GM19099 (cell line): Measurements from ENCODE around the gene ATRN.

Source experiments
- POLR2A ChIP-seq: IDR thresholded peaks from 3 replicates; pipeline ENCODE4 v1.6.1; 2011; ENCODE audit warnings: low read depth; ENCODE audit not compliant: insufficient read length; ENCODE audit errors: extremely low read depth

ATRN gene

DNA sequence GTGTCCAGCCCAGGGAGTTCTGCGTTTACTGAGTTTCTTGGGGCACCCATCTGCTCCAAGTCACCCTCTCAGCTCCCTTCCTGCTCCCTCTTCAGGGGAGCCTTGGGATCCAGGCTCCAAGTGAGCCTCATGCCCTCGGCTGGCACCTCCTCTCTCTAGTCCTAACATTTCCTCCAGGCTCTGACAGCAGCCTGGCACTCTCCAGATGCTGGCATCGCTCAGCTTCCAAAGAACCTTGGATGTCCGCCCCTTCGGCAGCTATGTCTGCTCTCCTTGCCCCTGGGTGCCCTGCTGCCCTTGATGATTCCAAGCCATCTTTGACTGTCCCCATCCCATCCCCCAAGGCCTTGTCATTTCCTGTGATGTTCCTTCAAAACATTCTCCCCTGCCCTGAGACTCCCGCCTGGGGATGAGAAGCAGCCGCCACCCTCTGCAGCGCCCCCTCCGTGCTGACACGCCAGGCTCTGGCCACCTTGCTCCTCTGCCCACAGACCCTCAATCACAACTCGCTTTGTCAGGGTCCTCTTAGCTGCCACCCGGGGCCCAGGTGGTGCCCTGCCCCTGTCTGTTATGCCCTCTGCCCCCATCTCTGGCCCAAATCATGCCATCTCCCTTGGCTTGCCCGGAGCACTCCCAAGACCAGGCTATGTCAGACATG, 199.0 kb downstream of the ATRN start:
- TF ChIP-seq POLR2A = no peak

DNA sequence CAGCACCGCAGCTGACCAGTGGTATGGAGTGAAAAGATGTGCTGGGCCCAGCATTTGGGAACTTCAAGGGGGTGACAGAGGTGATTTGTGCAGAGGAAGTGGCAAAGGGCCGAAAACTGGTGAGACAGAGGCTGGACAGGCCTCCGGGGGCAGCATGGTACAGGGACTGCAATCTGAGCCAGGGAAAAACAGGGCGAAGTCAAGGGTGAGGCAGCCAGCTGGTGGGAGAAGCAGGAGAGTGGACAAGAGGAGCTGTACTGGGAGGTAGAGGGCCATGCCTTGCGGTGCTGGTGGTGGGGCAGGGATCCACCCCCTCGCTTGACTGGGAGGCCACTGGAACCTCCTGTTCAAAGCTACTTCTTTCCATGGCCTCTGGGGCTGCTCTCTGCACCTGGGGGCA, 199.7 kb downstream of the ATRN start:
- no peak for TF ChIP-seq POLR2A

DNA sequence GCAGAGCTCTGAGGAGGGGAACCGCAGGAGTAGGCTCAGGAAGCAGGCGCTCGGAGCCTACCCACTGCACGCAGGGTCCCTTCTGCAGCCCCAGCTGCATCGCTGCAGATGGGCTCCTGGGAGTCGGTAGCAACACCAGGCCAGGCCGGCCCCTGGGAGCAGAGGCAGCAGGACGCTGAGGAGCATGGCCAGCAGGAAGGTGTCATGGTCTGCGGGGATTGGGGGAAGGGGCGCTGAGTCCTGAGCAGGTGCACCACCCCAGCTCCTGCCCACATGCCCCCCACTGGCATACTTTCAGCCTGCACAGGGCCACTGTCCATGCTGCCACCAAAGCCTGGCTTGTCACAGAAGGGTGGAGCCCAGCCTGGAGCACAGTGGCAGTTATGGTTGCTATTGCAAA, 200.1 kb downstream of the ATRN start:
- no peak for TF ChIP-seq POLR2A

DNA sequence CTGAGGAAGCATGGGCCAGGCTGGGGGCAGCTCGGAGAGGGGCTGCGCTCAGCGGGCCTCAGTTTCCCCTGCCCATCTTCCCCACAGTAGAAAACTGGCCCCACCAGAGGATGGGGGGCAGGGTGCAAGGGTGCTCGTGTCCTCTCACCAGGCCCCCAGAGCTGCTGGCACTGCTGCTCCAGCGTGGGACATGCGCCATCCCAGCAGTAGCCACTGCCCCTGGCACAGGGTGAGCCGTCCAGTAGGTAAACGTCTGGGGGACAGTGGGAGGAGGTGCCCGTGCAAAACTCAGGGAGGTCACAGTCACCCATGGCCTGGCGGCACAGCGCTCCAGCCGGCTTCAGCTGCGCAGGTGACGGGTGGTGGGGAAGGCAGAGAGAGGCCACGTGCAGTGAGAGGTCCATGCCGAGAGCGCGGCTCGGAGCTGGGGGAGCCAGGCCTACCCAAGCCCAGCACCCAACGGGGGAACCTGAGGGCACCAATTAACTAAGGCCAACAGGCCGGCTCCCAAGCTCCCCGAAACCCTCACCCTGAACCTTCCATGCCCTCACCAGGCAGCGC, 201.2 kb downstream of the ATRN start:
- no peak for TF ChIP-seq POLR2A

DNA sequence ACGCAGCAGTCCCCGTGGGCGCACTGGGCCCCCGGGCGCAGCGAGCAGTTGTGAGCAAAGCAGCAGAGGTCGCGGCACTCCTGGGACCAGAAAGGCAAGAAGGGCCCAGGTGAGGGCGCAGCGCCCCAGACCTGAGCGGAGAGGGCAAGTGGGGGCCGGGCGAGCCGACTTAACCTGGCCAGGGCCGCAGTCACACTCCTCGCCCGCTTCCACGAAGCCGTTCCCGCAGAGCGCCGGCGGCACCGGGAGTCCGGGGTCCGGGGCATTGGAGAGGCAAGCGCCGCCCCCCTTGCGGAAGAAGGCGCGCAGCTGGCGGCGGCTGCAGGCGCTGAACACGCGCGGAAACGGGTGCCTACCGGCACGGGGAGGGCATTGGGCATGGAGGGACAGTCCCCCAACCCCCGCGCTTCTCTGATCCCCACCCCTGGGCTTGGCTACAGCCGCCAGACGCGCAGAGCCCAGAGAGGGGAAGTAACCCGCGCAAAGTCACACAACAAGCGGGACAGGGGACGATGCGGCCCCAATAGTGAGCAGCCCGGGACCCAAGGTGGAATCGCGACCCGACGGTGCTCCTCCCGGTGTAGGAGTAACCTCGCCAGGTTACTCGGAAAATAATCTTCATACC, 201.8 kb downstream of the ATRN start:
- no peak for TF ChIP-seq POLR2A

DNA sequence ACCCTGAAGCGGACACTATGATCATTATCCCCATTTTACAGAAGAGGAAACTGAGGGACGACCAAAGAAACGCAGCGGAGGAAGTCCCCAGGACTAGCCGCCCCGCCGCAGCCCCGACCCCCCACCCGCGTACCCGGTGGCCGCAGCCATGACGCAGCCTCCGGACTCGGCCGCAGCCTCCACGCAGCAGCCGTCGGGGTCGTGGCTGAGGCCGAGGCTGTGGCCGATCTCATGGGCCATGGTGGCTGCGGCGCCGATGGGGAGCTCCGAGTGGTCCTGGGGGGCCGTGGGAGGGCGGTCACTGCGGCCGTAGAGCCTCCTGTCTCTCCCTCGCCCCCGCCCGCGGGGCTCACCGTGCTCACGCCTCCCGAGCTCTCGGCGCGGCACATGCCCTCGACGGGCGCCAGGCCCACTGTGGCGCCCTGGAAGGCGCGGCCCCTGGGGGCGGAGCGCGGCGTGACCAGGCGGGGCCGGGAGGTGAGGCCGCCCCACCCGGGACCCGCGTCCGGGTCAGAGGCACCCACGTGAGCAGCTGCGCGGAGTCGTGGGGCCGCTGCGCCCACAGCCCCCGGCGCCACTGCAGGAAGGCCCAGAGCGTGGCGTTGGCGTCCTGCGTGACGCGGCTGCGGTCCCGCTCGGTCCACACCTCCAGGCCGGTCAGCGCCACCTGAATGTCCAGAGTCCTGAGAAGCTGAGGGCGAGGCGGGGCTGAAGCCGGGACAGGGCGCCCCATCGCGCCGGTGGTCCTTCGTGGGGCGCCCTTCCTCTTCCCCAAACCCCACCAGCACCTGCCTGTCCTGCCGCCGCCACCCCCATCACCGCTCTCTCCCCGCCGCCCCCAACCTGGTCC, 202.6 kb downstream of the ATRN start:
- no peak for TF ChIP-seq POLR2A

DNA sequence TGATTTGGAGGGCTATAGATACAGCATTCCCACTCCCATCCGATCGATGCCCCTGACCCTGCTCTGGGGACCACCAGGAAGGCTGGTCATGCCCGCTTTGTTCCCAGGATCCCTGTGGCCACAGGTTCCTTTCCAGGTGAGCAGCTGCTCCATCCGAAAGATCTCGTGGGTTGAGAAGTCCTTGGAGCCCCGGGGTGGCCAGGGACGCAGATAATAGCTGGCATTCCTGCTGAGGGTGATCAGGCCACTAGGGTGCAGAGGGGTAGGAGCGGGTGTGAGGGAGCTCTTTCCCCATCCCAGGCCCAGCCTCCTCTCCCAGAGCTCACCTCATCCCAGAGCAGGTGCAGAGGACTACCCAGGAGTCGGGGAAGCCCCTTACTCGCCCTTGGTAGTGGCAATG, 203.6 kb downstream of the ATRN start:
- TF ChIP-seq POLR2A = no peak

DNA sequence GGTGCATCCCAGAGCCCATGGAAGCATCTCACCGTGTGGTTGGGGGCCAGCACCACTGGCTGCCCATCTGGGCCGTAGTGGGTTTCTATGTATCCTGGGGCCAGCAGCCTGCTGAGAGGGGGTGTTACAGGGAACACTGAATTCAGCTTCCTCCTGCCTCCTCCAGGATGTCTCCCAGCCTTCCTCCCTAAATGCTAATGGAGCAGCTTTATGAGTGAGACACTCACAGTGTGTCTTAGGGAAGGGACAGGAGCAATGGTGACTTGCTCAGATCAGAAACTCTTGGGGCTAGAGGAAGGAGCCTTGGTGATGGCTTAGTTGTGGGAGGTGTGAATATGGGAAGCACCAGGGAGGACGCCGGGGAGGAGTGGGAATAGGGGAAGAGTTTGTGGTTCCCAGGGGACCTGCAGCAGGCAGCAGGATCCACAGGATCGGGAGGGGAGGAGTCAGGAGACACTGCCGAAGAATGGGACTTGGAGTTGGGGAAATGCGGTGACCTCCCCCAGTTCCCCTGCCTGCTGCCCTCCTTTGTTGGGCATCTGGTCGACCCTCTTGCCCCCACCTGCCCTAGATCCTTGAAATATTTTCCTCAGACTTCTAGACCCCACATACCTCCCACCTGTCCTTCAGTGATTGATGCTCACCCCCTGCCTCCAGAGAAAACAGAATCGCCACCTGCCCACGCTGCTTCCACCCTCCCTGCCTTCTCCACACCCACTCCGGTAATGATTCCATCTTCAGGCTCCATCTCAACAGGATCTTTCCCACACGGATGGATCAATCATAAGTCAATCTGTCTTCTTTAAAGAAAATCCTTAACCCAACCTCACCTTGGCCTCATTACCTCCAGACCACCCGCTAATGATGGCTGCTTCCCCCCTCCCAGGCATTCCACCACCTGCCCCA, 204.4 kb downstream of the ATRN start:
- no peak for TF ChIP-seq POLR2A

DNA sequence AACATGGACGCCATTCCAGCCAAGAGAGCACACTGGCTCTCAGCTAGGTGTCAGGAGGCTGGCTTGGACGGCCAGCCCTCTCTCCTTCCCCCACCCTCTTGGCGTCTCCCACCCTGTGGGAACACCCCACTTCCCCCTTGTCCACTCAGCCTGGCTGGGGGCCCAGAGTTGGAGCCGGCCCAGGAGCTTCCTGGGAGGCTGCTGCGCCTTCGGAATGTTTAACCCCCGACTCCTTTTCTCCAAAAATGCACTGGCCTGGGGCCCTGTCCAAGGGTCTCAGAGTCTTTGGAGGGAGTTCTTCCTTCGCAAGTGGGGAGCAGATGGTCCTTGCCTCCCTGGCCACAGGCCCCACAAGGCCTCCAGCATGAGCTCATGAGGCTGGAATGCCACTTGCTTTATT, 206.9 kb downstream of the ATRN start:
- TF ChIP-seq POLR2A = no peak

DNA sequence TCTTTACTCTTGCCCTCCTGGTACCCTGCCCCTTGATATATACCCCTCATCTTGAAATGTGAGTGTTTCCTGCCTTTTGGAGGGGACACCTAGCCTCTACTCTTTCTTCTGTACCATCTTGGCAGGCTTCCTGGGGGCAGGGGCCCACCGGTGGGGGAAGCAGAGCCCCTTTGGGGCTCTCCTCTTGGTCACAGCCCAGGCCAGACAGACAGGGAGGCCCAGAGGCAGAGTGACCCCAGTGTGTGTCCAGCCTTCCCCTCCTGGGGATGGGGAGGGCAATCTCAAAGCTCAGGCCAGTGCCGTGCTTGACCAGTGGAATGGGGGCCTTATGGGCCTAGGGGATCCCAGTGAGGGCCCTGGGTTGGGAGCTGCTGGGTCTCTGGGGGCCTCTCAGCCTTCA, 207.4 kb downstream of the ATRN start:
- TF ChIP-seq POLR2A = no peak

DNA sequence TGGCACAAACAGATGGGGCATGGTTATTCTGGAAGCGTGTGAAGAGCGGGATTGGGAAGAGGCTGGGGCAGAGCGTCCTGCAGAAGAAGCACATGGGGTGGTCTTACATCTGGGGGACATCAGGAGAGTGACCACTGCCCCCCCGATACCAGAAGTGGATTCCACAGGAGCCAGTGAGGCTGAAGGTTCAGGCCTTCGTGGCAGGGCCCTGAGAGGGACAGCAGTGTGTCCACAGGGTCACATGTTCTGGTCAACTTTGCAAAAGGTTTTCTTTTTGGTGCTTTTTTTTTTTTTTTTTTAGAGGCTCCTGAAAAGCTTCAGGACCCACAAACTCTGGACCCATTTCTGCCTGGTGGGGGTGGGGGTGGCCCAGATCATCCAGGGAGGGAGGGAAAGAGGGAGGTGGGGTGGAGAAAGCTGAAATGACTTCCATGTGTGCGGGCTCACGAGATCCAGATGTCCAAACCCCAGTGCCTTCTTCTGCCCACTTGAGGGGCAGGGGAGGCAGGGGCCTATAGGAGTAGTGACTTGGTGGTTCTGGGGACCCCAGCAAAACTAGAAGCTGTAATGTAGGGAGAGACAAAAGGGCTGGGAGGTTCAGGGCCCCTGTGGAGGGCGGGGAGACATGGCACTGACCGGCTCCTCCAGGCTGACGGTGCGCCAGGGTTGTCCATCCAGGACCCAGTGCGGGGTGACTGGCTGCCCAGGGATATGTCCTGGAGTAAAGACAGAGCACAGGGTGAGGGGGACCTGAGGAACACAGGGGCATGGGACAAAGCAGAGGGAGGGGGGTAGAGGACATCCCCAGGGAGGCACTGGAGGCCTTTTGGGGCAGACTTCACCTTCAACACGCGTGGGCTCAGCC, 208.3 kb downstream of the ATRN start:
- no peak for TF ChIP-seq POLR2A

DNA sequence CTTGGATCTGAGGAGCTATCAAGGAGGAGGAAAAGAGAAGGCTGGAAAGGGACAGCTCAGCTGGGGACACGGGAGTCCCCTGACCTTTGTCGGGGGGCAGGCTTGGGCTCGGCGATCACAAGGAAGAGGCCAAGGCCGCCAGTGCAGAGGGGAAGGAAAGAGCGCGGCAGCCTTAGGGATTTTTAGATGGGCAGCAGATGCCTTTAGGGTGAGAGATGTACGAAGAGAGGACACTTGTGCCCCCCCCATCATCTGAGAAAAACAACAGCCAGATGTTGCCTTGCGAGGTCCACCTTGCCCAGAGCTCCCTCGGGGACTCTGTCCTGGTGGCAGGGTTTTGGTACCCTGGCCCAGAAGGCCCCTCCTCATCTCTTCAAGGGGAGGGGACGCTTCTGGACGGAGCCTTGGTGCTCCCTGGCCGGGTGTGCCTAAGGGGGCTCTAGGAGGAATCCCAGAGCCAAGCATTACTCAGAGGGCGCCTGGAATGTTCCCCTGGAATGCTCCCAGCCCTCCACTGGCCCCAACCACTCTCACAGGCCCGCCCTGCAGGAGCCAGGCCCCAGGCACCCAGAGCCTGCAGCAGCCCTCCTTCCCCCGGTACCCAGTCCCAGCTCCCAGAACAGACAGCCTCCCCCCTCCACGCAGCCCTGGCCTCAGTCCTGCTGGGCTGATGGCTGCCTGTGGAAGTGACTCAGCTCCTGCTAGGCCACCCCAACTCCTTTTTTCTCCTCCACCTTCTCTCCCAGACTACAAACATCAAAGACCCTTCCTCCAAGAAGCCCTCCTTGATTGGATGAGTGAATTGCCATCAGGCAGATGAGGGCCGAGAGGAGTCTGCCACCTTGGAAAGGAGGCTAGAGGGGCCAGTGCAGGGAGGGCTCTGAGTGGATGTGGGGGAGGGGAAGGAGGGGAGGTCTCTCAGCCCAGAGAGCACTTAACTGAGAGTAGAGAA, 209.2 kb downstream of the ATRN start:
- no peak for TF ChIP-seq POLR2A

DNA sequence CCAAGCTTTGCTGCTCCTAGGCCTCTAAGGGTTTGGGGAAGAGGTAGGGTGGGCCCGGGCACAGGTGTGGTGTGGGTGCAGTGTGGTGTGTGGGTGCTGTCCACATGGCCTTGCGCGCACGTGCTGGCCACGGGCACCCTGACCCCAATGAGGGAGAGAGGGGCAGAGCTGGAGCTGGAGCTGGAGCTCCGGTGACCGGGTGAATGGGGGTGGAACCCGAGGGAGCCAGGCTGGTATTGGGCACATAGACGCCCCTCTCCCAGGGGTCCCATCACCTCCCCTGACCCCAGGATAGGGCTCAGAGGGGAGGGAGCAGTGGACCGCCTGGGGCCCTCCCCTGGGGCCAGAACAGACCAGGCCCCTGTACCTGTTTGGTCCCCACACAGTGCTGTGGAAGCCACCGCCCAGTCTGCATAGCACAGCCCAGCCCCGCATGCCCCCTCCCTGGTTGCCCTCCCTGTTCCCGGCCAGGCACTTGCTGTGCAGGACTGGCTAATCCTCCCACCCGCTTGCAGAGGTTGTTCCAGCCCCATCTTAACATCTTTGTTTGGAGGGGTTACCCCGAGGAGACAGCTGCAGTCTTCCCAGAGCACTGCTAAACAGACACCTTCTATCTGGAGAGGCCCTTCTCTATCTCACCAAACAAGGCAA, 210.0 kb downstream of the ATRN start:
- no peak for TF ChIP-seq POLR2A
